K562 (cell line): ENCODE measurements around the gene YARS1. TPM values are rescaled to one million over a fixed set of nuclear protein-coding genes. Genes with fewer than 3 reads are reported as not detected.
A peak's percentile ranks its signal among the peaks of the same experiment; 100 is the strongest.

Experiments
- ATAC-seq: fragments of 200-7000 bp; cut with Tn5 transposase; 3 replicates; pipeline ENCODE4 v1.9.1; 2020; ENCODE audit warnings: moderate library complexity
- BruUV-seq: library from RNA; stranded (reverse); fragments of 400-500 nt; replicated peaks from 2 replicates; lab custom pipeline; 2021; lab: Mats Ljungman, UMichigan
- CTCF ChIA-PET: fragments of 300-600 bp; formaldehyde crosslinking; extraction: SDS; loops from one replicate; lab custom pipeline; 2021; ENCODE audit warnings: low intra/inter-chr PET ratio; lab: Yijun Ruan, JAX
- POLR2A ChIA-PET: fragments of 300-600, 350-650 bp; sonication (Branson Sonifier 250); formaldehyde crosslinking; extraction: SDS; loops from one replicate; lab custom pipeline; 2021; ENCODE audit warnings: antibody characterized with exemption, inconsistent platforms; lab: Yijun Ruan, JAX
- DNase-seq, 4 experiments: peaks; one replicate each; pipeline versions ENCODE4 v3.0.0 to v3.0.0-alpha.2; 2011 to 2018; ENCODE audit warnings: low spot score in 3 of 4, mixed read lengths in 3 of 4; ENCODE audit errors: extremely low read depth in 1 of 4
- FAIRE-seq: peaks from 2 replicates; lab custom pipeline; 2011; peaks lifted over from hg19 to GRCh38; lab: Jason Lieb, UNC
- H2AFZ ChIP-seq: 2 replicates; pipeline ENCODE4 v1.6.0; 2011; ENCODE audit warnings: low read depth, low read length, control low read depth, inconsistent platforms
- H3K27ac ChIP-seq: fragments of 200-600 bp; 3 replicates; pipeline ENCODE4 v1.8.0; 2011; ENCODE audit warnings: low read depth, mild to moderate bottlenecking, control low read depth, inconsistent platforms, low read length, moderate library complexity, mixed read lengths; ENCODE audit errors: extremely low read depth
- H3K27me3 ChIP-seq, 2 experiments: fragments of 300-600 bp in 1 of 2; 2 replicates in 1 of 2; 3 replicates in 1 of 2; pipeline versions ENCODE4 v1.6.0 to v1.8.0; 2011; ENCODE audit warnings: inconsistent platforms in 2 of 2, low read length in 2 of 2, mild to moderate bottlenecking in 1 of 2, mixed read lengths in 1 of 2, moderate library complexity in 1 of 2; ENCODE audit not compliant: control insufficient read depth in 2 of 2, insufficient read depth in 2 of 2
- H3K36me3 ChIP-seq: fragments of 300-600 bp; 3 replicates; pipeline ENCODE4 v1.8.0; 2011; ENCODE audit warnings: mild to moderate bottlenecking, low read length, inconsistent platforms; ENCODE audit not compliant: control insufficient read depth, insufficient read depth
- H3K4me1 ChIP-seq, 2 experiments: fragments of 200-600 bp in 1 of 2; replicated peaks in 1 of 2; 2 replicates in 1 of 2; 3 replicates in 1 of 2; pipeline versions ENCODE4 v1.5.1 to v1.8.0; 2011; ENCODE audit warnings: inconsistent platforms in 2 of 2, low read length in 2 of 2, mild to moderate bottlenecking in 1 of 2, mixed read lengths in 1 of 2, moderate library complexity in 1 of 2; ENCODE audit not compliant: control insufficient read depth in 2 of 2, insufficient read depth in 2 of 2
- H3K4me2 ChIP-seq: 2 replicates; pipeline ENCODE4 v1.6.1; 2011; ENCODE audit warnings: low read length, control low read depth, inconsistent platforms, mixed read lengths; ENCODE audit not compliant: insufficient read depth
- H3K4me3 ChIP-seq: fragments of 200-600 bp; sonication (generic), shearing (Covaris generic); 2 replicates; pipeline ENCODE4 v1.5.1; 2016; ENCODE audit warnings: control low read depth, inconsistent platforms
- H3K79me2 ChIP-seq: fragments of 200-600 bp; 3 replicates; pipeline ENCODE4 v1.8.0; 2011; ENCODE audit warnings: low read length, inconsistent platforms; ENCODE audit not compliant: control insufficient read depth, insufficient read depth
- H3K9ac ChIP-seq, 2 experiments: 2 replicates each; pipeline versions ENCODE4 v1.6.0 to v1.6.1; 2011; ENCODE audit warnings: low read depth in 2 of 2, low read length in 2 of 2, control low read depth in 1 of 2, inconsistent platforms in 1 of 2, mild to moderate bottlenecking in 1 of 2, mixed read lengths in 1 of 2; ENCODE audit not compliant: insufficient read depth in 1 of 2
- H3K9me1 ChIP-seq: one replicate; pipeline ENCODE4 v1.6.0; 2011; ENCODE audit warnings: inconsistent platforms, mild to moderate bottlenecking, low read length, moderate library complexity; ENCODE audit not compliant: control insufficient read depth, insufficient read depth
- H3K9me3 ChIP-seq: replicated peaks from 2 replicates; pipeline ENCODE4 v1.5.1; 2011; ENCODE audit warnings: low read depth, low read length, inconsistent platforms; ENCODE audit not compliant: control insufficient read depth, insufficient read depth
- H4K20me1 ChIP-seq: replicated peaks from 2 replicates; pipeline ENCODE4 v1.6.1; 2011; ENCODE audit warnings: low read length, inconsistent platforms, mixed read lengths; ENCODE audit not compliant: control insufficient read depth, insufficient read depth
- ARID1B ChIP-seq: fragments of 450-650 bp; IDR thresholded peaks from 2 replicates; pipeline ENCODE4 v1.6.1; 2016; ENCODE audit warnings: antibody characterized with exemption, mild to moderate bottlenecking, inconsistent platforms
- CBFA2T2 ChIP-seq: fragments of 450-650 bp; conservative IDR thresholded peaks from 2 replicates; pipeline ENCODE4 v1.6.1; 2017; ENCODE audit warnings: mild to moderate bottlenecking
- CBFA2T3 ChIP-seq: fragments of 450-650 bp; IDR thresholded peaks from 2 replicates; pipeline ENCODE4 v1.6.1; 2017
- CEBPB ChIP-seq: fragments of 450-650 bp; IDR thresholded peaks from 2 replicates; pipeline ENCODE4 v1.6.1; 2016; ENCODE audit warnings: missing genetic modification characterization, missing compliant biosample characterization
- EZH2 ChIP-seq: IDR thresholded peaks from 2 replicates; pipeline ENCODE4 v1.6.1; 2012; ENCODE audit warnings: low read depth, mild to moderate bottlenecking, inconsistent platforms, low read length, borderline replicate concordance
- MTF1 ChIP-seq: fragments of 250-450 bp; sonication (Bioruptor Pico); IDR thresholded peaks from 2 replicates; pipeline ENCODE4 v1.9.0; 2021; ENCODE audit warnings: moderate library complexity, mild to moderate bottlenecking, inconsistent platforms, borderline replicate concordance
- NR2C1 ChIP-seq, 2 experiments: fragments of 450-650 bp; IDR thresholded peaks; 2 replicates each; pipeline ENCODE4 v1.6.1; 2017; ENCODE audit warnings: mild to moderate bottlenecking in 2 of 2, antibody characterized with exemption in 1 of 2, inconsistent platforms in 1 of 2, missing compliant biosample characterization in 1 of 2, missing genetic modification characterization in 1 of 2
- PML ChIP-seq: IDR thresholded peaks from 2 replicates; pipeline ENCODE4 v1.6.1; 2012; ENCODE audit warnings: low read length, inconsistent platforms
- POLR3A ChIP-seq: IDR thresholded peaks from 2 replicates; pipeline ENCODE4 v1.6.1; 2011; ENCODE audit warnings: borderline replicate concordance, mild to moderate bottlenecking, moderate library complexity; ENCODE audit not compliant: insufficient read length, insufficient read depth; ENCODE audit errors: extremely low read depth
- SETDB1 ChIP-seq: IDR thresholded peaks from one replicate; pipeline ENCODE4 v1.6.1; 2012; ENCODE audit warnings: low read length, control low read depth, inconsistent platforms
- XRCC5 ChIP-seq: fragments of 200-400 bp; formaldehyde crosslinking; IDR thresholded peaks from 2 replicates; pipeline ENCODE4 v1.6.1; 2017; ENCODE audit warnings: low read depth, mild to moderate bottlenecking, low read length
- ZBTB33 ChIP-seq: sonication (generic); formaldehyde crosslinking; IDR thresholded peaks from 2 replicates; pipeline ENCODE4 v1.8.1; 2023; ENCODE audit warnings: mild to moderate bottlenecking, missing genetic modification reagents
- ZNF23 ChIP-seq: fragments of 250-450 bp; sonication (Bioruptor Pico); IDR thresholded peaks from 2 replicates; pipeline ENCODE4 v1.4.0; 2020; ENCODE audit warnings: mild to moderate bottlenecking
- ZNF655 ChIP-seq: fragments of 250-450 bp; sonication (Bioruptor Pico); IDR thresholded peaks from 2 replicates; pipeline ENCODE4 v1.5.0; 2021
- ZNF75A ChIP-seq: fragments of 450-650 bp; formaldehyde crosslinking; IDR thresholded peaks from 2 replicates; pipeline ENCODE4 v1.4.0; 2020; ENCODE audit warnings: mild to moderate bottlenecking
- WGBS: fragments of 100-300 bp; shearing (Covaris generic); methylation state at CpG from one replicate; pipeline ENCODE4 v1.1.6; 2016; ENCODE audit warnings: low coverage, mixed read lengths; ENCODE audit not compliant: insufficient coverage; ENCODE audit errors: missing lambda C conversion rate; 5-methylcytosine and 5-hydroxymethylcytosine counted together
- in situ Hi-C: fragments of 300-500 bp; cut with MboI; formaldehyde crosslinking; loops from 4 replicates; pipeline ENCODE4 v1.15.0; 2018; ENCODE audit warnings: inconsistent platforms, mixed read lengths
- intact Hi-C: fragments of 100-400 bp; cut with micrococcal nuclease; formaldehyde crosslinking; loops from 2 replicates; pipeline ENCODE4 v1.14.2; 2022
- polyA plus RNA-seq, 8 experiments: library from polyadenylated mRNA; depleted of rRNA in 4 of 8; stranded (reverse) in 5 of 8; unstranded in 3 of 8; fragments of >200 nt; fragmentation: Nextera tagmentation in 2 of 8; fragmentation: Illumina TruSeq in 1 of 8; extraction: Ambion mirVana in 2 of 8; extraction: Trizol in 1 of 8; gene quantifications; 2 replicates each; pipeline versions ENCODE4 v1.2.1 to v1.2.3, GENCODE V29; 2011 to 2014; ENCODE audit warnings: inconsistent platforms in 1 of 8, missing spikeins in 1 of 8
- total RNA-seq, 7 experiments: library from RNA; depleted of rRNA in 6 of 7; stranded (reverse); fragments of >200 nt in 6 of 7; fragmentation: Illumina TruSeq in 2 of 7; extraction: Trizol in 2 of 7; gene quantifications; 2 replicates each; pipeline versions ENCODE4 v1.2.1 to v1.2.3, GENCODE V29; 2011 to 2021; ENCODE audit warnings: low replicate concordance in 1 of 7
- TF ChIP-seq, protein P1 (sequence below): fragments of 200-800 bp; sonication (Bioruptor generic); IDR thresholded peaks from 2 replicates; pipeline ENCODE4 v1.6.1; 2017; ENCODE audit warnings: missing genetic modification characterization, missing compliant biosample characterization
- TF ChIP-seq, protein P2 (sequence below): fragments of 250-450 bp; sonication (Bioruptor Pico); IDR thresholded peaks from 2 replicates; pipeline ENCODE4 v1.8.0; 2022; ENCODE audit warnings: moderate library complexity, mild to moderate bottlenecking, inconsistent platforms

Gene YARS1
- total and polyA plus RNA-seq, 9 of the 15 experiments (the other 6 are each of a cell fraction or from before 2014, with no cell fraction given): 66.2 to 336 (median 201) TPM

DNA sequence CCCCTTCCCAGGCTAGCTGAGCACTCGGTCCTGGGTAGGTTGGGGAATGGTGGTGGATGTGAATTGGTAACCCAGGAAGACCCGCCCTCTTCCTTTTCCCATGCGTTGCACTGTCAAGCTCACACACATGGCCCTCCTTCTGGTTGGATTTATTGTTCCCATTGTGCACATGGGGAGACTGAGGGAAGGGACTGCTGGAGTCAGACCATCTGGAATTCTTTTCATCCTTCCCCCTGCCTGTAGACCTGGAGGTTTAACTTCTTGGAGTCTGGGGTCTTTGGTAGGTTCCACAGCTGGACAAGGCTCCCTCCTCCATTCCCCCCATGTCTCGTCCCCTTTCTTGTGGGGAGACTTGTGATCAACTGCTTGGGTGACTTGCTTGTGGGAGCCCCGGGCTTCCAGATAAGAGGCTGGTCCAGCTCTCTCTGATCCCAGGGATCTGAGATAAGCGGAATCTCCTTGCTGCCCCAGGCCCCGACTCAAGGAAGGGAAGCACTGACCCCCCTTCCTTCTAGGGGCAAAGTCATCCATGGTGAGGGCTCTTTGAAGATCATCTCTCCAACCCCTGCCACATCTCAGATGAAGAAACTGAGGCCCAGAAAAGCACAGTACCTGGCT lies 58.9 kb downstream of the YARS1 start:
- ATAC-seq (no peak), FAIRE-seq (no peak), DNase-seq (peak in 2 of 4 experiments; percentile 45 to 57)
- H3K4me2 ChIP-seq: peak overlapping the region; percentile 65
- H3K4me3 ChIP-seq: no peak overlapping the region
- peaks cover 45% of the 10 kb centered on the region for H4K20me1 ChIP-seq
- no peaks in the 10 kb centered on the region for H3K9me3 ChIP-seq
- in situ Hi-C loops: no loop called here
- no peak overlapping the region for H3K27ac ChIP-seq
- BruUV-seq: no TSS peak
- ChIA-PET CTCF (interaction anchor here (1.2 kb wide), 1 partner anchor 46 kb away, joined by 3 read pairs; no protein-coding TSS in a partner anchor), POLR2A (interaction anchor here (0.6 to 3.0 kb wide), 15 partner anchors 9 to 1972 kb away, joined by 3 to 19 read pairs (median 4); no protein-coding TSS in a partner anchor)
- H3K9me1 ChIP-seq: peaks cover 14% of the 10 kb centered on the region
- intact Hi-C loops: no loop called here
- H3K27me3 ChIP-seq: no peaks in the 10 kb centered on the region
- 31% methylated on average over 7 of the region's 7 CpGs for WGBS
- H2AFZ ChIP-seq: no peak overlapping the region
- H3K4me1 ChIP-seq: peaks cover 80 to 84% of the 10 kb centered on the region in 2 experiments
- peak overlapping the region in 1 of 2 experiments; percentile 62; a peak in 1 of 4 replicates for H3K9ac ChIP-seq
- peaks cover 11% of the 10 kb centered on the region; the same call in 2 of the 3 replicates for H3K36me3 ChIP-seq
- H3K79me2 ChIP-seq: peaks cover 83% of the 10 kb centered on the region
- no peak for TF ChIP-seq EZH2
- 0 out of 2 replicates have a peak, but pooled peaks have one; percentile 15 for TF ChIP-seq PML
- TF ChIP-seq ARID1B: peak; percentile 52; the same call in 1 of the 2 replicates
- peak; percentile 29; the same call in 1 of the 2 replicates for TF ChIP-seq MTF1 (CRISPR knock-in tag)
- no peak for TF ChIP-seq SETDB1
- peak; percentile 58; the same call in 1 of the 2 replicates for TF ChIP-seq CBFA2T3
- TF ChIP-seq XRCC5: no peak
- no peak for TF ChIP-seq POLR3A
- no peak for TF ChIP-seq ZNF23 (CRISPR knock-in tag)
- TF ChIP-seq ZBTB33 (CRISPR knock-in tag): no peak
- peak; percentile 46; the same call in 1 of the 2 replicates for TF ChIP-seq CBFA2T2
- TF ChIP-seq, protein P1, sequence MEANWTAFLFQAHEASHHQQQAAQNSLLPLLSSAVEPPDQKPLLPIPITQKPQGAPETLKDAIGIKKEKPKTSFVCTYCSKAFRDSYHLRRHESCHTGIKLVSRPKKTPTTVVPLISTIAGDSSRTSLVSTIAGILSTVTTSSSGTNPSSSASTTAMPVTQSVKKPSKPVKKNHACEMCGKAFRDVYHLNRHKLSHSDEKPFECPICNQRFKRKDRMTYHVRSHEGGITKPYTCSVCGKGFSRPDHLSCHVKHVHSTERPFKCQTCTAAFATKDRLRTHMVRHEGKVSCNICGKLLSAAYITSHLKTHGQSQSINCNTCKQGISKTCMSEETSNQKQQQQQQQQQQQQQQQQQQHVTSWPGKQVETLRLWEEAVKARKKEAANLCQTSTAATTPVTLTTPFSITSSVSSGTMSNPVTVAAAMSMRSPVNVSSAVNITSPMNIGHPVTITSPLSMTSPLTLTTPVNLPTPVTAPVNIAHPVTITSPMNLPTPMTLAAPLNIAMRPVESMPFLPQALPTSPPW (CRISPR knock-in tag): peak; percentile 69
- TF ChIP-seq, protein P2, sequence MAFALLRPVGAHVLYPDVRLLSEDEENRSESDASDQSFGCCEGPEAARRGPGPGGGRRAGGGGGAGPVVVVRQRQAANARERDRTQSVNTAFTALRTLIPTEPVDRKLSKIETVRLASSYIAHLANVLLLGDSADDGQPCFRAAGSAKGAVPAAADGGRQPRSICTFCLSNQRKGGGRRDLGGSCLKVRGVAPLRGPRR (CRISPR knock-in tag): no peak
- TF ChIP-seq ZNF655 (CRISPR knock-in tag): no peak
- TF ChIP-seq NR2C1 (IDR thresholded peaks at IDR 0.05): no peak
- 0 out of 2 replicates have a peak, but pooled peaks have one; percentile 2 for TF ChIP-seq NR2C1 (tag; IDR thresholded peaks at IDR 0.05)
- TF ChIP-seq CEBPB: no peak; the same call in 1 of the 2 replicates
- no peak for TF ChIP-seq ZNF75A (CRISPR knock-in tag)
